CD4-positive, alpha-beta memory T cell (primary cell): ENCODE data around the gene WDR86. TPM values are rescaled to one million over a fixed set of nuclear protein-coding genes. Genes with fewer than 3 reads are reported as not detected.

Experiments
- CTCF ChIA-PET: fragments of 350-600 bp; sonication (Branson Sonifier 250); formaldehyde crosslinking; loops from one replicate; lab custom pipeline; 2021; ENCODE audit warnings: inconsistent platforms; ENCODE audit not compliant: partially characterized antibody; lab: Charles Lee
- POLR2A ChIA-PET: fragments of 350-600 bp; sonication (Branson Sonifier 250); formaldehyde crosslinking; loops from one replicate; lab custom pipeline; 2021; ENCODE audit not compliant: partially characterized antibody; lab: Charles Lee
- DNase-seq, 5 donors: peaks; one replicate each; pipeline versions ENCODE4 v3.0.0 to v3.0.0-alpha.2; 2020 to 2022; ENCODE audit warnings: mixed read lengths in 1 of 5
- H3K27ac ChIP-seq: one replicate; pipeline ENCODE4 v1.7.0; 2013; ENCODE audit warnings: low read depth, low read length
- H3K27me3 ChIP-seq: 2 replicates; pipeline ENCODE4 v1.7.0; 2013; ENCODE audit warnings: mild to moderate bottlenecking, low read length, moderate library complexity; ENCODE audit not compliant: insufficient read depth
- H3K36me3 ChIP-seq: 2 replicates; pipeline ENCODE4 v1.7.0; 2013; ENCODE audit warnings: mild to moderate bottlenecking, low read length, moderate library complexity; ENCODE audit not compliant: insufficient read depth
- H3K4me1 ChIP-seq: 2 replicates; pipeline ENCODE4 v1.7.0; 2013; ENCODE audit warnings: mild to moderate bottlenecking, low read length, moderate library complexity; ENCODE audit not compliant: insufficient read depth
- H3K4me3 ChIP-seq, 2 donors: one replicate each; pipeline ENCODE4 v1.7.0; 2013; ENCODE audit warnings: low read length in 2 of 2, mild to moderate bottlenecking in 1 of 2
- H3K9me3 ChIP-seq, 2 donors: one replicate each; pipeline ENCODE4 v1.7.0; 2013; ENCODE audit warnings: low read length in 2 of 2, control low read depth in 1 of 2; ENCODE audit not compliant: control insufficient read depth in 1 of 2
- H3K27ac Mint-ChIP-seq, 7 donors: one replicate each; pipeline ENCODE4 v1.8.0; 2020 to 2021; ENCODE audit warnings: mixed read lengths in 7 of 7, mild to moderate bottlenecking in 6 of 7, inconsistent platforms in 3 of 7, moderate library complexity in 3 of 7
- H3K27me3 Mint-ChIP-seq, 2 donors: one replicate each; pipeline ENCODE4 v1.8.0; 2020 to 2021; ENCODE audit warnings: mixed read lengths in 2 of 2
- H3K36me3 Mint-ChIP-seq, 2 donors: one replicate each; pipeline ENCODE4 v1.8.0; 2020 to 2021; ENCODE audit warnings: mixed read lengths in 2 of 2, inconsistent platforms in 1 of 2, mild to moderate bottlenecking in 1 of 2
- H3K4me1 Mint-ChIP-seq, 4 donors: one replicate each; pipeline ENCODE4 v1.8.0; 2020 to 2021; ENCODE audit warnings: mixed read lengths in 4 of 4, mild to moderate bottlenecking in 1 of 4
- H3K4me3 Mint-ChIP-seq, 8 donors: one replicate each; pipeline ENCODE4 v1.8.0; 2020 to 2021; ENCODE audit warnings: mixed read lengths in 8 of 8, mild to moderate bottlenecking in 7 of 8, moderate library complexity in 6 of 8, inconsistent platforms in 3 of 8
- H3K9me3 Mint-ChIP-seq, 8 donors: one replicate each; pipeline ENCODE4 v1.8.0; 2020 to 2021; ENCODE audit warnings: mixed read lengths in 8 of 8, mild to moderate bottlenecking in 5 of 8, inconsistent platforms in 3 of 8, moderate library complexity in 1 of 8
- intact Hi-C: fragments of 100-400 bp; cut with micrococcal nuclease; formaldehyde crosslinking; loops from one replicate; pipeline ENCODE4 v1.15.1; 2023
- polyA plus RNA-seq, 2 donors: library from polyadenylated mRNA; unstranded; fragments of 300-500 nt; fragmentation: Illumina TruSeq; gene quantifications; one replicate each; pipeline ENCODE4 v1.2.3, GENCODE V29; 2021
- total RNA-seq, 2 experiments: library from RNA; stranded (reverse); gene quantifications; one replicate each; pipeline ENCODE4 v1.2.3, GENCODE V29; 2021

The WDR86 gene
- total and polyA plus RNA-seq, 4 experiments from 2014 or later: 7.0 to 14.4 (median 9.0) TPM

GRCh38 chr7:151389096-151389767 is 20.6 kb downstream of the WDR86 start:
- ChIA-PET POLR2A (no interaction called here), CTCF (no interaction called here)
- no peak for DNase-seq
- H3K9me3 Mint-ChIP-seq: no peaks in the 10 kb centered on the region
- Histone ChIP-seq H3K9me3 (no peaks in the 10 kb centered on the region), H3K36me3 (no peaks in the 10 kb centered on the region), H3K4me3 (no peak overlapping the region), H3K4me1 (no peaks in the 10 kb centered on the region), H3K27ac (no peak overlapping the region), H3K27me3 (no peaks in the 10 kb centered on the region)
- intact Hi-C loops: no loop called here
- peaks cover 0 to 6% (median 1%) of the 10 kb centered on the region in 4 donors for H3K4me1 Mint-ChIP-seq
- no peaks in the 10 kb centered on the region for H3K27me3 Mint-ChIP-seq
- peaks cover 0 to 7% of the 10 kb centered on the region in 2 donors for H3K36me3 Mint-ChIP-seq
- H3K4me3 Mint-ChIP-seq: no peak overlapping the region
- peak overlapping the region in 2 of 7 donors; percentile 29 to 37 for H3K27ac Mint-ChIP-seq

DNA sequence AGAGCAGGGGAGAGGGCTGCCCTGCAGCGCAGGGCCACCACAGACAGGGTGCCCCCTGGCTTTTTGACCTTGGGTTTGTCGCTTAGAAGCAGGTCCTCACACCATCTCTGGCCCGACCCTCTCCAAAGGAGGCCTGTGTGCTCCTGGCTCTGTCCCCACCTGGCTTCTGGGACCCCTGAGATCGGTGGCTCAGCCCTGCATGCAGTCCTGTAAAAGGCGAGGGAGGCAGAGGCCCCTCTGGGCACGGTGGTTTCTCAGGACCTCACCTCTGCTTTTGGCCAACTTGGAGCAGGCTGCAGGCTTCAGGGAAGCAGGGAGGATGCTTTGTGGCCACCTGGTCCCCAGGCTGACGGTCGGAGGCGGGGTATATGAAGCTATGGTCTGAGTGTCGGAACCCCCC is 21.4 kb downstream of the WDR86 start:
- H3K27ac Mint-ChIP-seq: peak overlapping the region in 1 of 7 donors; percentile 63
- ChIA-PET POLR2A (no interaction called here), CTCF (no interaction called here)
- H3K4me1 Mint-ChIP-seq: peaks cover 0 to 4% (median 3%) of the 10 kb centered on the region in 4 donors
- no peak overlapping the region for H3K4me3 Mint-ChIP-seq
- Histone ChIP-seq H3K36me3 (no peaks in the 10 kb centered on the region), H3K27me3 (no peaks in the 10 kb centered on the region), H3K4me3 (no peak overlapping the region), H3K4me1 (no peaks in the 10 kb centered on the region), H3K27ac (no peak overlapping the region), H3K9me3 (no peaks in the 10 kb centered on the region)
- H3K27me3 Mint-ChIP-seq: peaks cover 0 to 2% of the 10 kb centered on the region in 2 donors
- no peaks in the 10 kb centered on the region for H3K9me3 Mint-ChIP-seq
- intact Hi-C loops: no loop called here
- H3K36me3 Mint-ChIP-seq: peaks cover 0 to 7% of the 10 kb centered on the region in 2 donors
- DNase-seq: no peak

GRCh38 chr7:151388007-151388297 is 21.9 kb downstream of the WDR86 start:
- peaks cover 0 to 7% of the 10 kb centered on the region in 2 donors for H3K36me3 Mint-ChIP-seq
- no peaks in the 10 kb centered on the region for H3K9me3 Mint-ChIP-seq
- no peak overlapping the region for H3K4me3 Mint-ChIP-seq
- DNase-seq: no peak
- H3K27ac Mint-ChIP-seq: peak overlapping the region in 2 of 7 donors; percentile 32 to 74
- Histone ChIP-seq H3K27ac (no peak overlapping the region), H3K4me3 (no peak overlapping the region), H3K4me1 (no peaks in the 10 kb centered on the region), H3K27me3 (no peaks in the 10 kb centered on the region), H3K36me3 (no peaks in the 10 kb centered on the region), H3K9me3 (no peaks in the 10 kb centered on the region)
- H3K4me1 Mint-ChIP-seq: peaks cover 0 to 4% (median 3%) of the 10 kb centered on the region in 4 donors
- ChIA-PET POLR2A (no interaction called here), CTCF (no interaction called here)
- intact Hi-C loops: no loop called here
- peaks cover 0 to 2% of the 10 kb centered on the region in 2 donors for H3K27me3 Mint-ChIP-seq

DNA sequence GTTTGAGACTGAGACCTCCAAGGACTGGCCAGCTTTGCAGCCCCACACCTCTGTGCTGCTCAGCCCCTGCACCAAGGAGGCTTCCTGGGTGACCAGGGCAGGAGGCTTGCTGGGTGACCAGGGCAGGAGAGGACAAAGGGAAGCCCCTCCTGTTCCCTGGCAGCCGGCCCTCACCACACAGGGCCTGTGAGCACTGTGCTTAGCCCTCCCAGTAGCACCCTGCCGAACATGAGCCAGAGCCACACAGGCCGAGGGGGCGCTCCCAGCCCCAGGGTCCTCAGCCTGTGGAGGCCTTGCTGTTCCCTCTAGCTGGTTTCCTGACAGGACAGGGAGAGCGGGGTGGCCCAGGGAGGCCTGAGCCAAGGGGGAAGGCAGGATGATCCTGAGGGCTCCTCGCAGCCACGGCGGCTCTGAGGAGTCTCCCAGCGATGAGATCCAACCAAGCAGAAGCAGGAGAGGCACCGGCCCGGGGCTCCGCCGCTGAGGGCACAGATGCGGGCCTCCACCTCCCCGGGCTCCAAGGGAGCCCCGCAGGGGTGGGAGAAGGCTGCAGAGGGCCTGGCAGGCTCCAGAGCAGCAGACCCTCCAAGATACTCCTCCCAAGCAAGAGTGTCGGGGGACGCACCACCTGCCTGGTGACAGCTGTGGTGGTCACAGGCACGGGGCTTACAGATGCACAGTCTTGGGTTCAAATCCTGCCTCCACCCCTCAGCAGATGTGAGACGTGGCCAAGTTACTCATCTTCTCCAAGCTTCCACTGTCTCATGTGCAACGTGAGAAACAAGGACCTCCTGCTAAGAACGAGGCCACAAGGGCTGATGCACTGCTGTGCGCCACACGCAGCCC is 22.5 kb downstream of the WDR86 start:
- peaks cover 3% of the 10 kb centered on the region for H3K27me3 ChIP-seq
- H3K9me3 Mint-ChIP-seq: no peaks in the 10 kb centered on the region
- intact Hi-C loops: no loop called here
- H3K27me3 Mint-ChIP-seq: peaks cover under 1 to 4% of the 10 kb centered on the region in 2 donors
- H3K4me3 ChIP-seq: no peak overlapping the region
- CTCF ChIA-PET: interaction anchor here (1.0 kb wide), 1 partner anchor 8 kb away, joined by 3 read pairs; no protein-coding TSS in a partner anchor
- H3K4me1 Mint-ChIP-seq: peaks cover 2 to 7% (median 5%) of the 10 kb centered on the region in 4 donors
- POLR2A ChIA-PET: no interaction called here
- no peak overlapping the region for H3K27ac ChIP-seq
- H3K4me3 Mint-ChIP-seq: no peak overlapping the region
- no peaks in the 10 kb centered on the region for H3K9me3 ChIP-seq
- H3K36me3 ChIP-seq: no peaks in the 10 kb centered on the region
- peak overlapping the region in 1 of 7 donors; percentile 83 for H3K27ac Mint-ChIP-seq
- H3K4me1 ChIP-seq: peaks cover 4% of the 10 kb centered on the region
- no peak for DNase-seq
- H3K36me3 Mint-ChIP-seq: peaks cover 0 to 7% of the 10 kb centered on the region in 2 donors

- H3K4me3 ChIP-seq: no peak overlapping the region
- CTCF ChIA-PET: interaction anchor here (1.0 to 3.8 kb wide), 2 partner anchors 9 to 62 kb away, joined by 3 to 17 read pairs; no protein-coding TSS in a partner anchor
- H3K9me3 ChIP-seq: no peaks in the 10 kb centered on the region
- intact Hi-C loops: no loop called here
- peaks cover 6% of the 10 kb centered on the region for H3K27me3 ChIP-seq
- DNase-seq: no peak
- H3K27ac Mint-ChIP-seq: peak overlapping the region in 4 of 7 donors; percentile 36 to 83 (median 60)
- H3K9me3 Mint-ChIP-seq: no peaks in the 10 kb centered on the region
- no peak overlapping the region for H3K27ac ChIP-seq
- POLR2A ChIA-PET: no interaction called here
- H3K36me3 ChIP-seq: no peaks in the 10 kb centered on the region
- H3K27me3 Mint-ChIP-seq: peaks cover 2 to 6% of the 10 kb centered on the region in 2 donors
- H3K4me1 Mint-ChIP-seq: peaks cover 6 to 11% (median 9%) of the 10 kb centered on the region in 4 donors
- peaks cover 0 to 7% of the 10 kb centered on the region in 2 donors for H3K36me3 Mint-ChIP-seq
- H3K4me1 ChIP-seq: peaks cover 11% of the 10 kb centered on the region
- no peak overlapping the region for H3K4me3 Mint-ChIP-seq
Observed at GRCh38 chr7:151386301-151387160, 23.3 kb downstream of the WDR86 start.

DNA sequence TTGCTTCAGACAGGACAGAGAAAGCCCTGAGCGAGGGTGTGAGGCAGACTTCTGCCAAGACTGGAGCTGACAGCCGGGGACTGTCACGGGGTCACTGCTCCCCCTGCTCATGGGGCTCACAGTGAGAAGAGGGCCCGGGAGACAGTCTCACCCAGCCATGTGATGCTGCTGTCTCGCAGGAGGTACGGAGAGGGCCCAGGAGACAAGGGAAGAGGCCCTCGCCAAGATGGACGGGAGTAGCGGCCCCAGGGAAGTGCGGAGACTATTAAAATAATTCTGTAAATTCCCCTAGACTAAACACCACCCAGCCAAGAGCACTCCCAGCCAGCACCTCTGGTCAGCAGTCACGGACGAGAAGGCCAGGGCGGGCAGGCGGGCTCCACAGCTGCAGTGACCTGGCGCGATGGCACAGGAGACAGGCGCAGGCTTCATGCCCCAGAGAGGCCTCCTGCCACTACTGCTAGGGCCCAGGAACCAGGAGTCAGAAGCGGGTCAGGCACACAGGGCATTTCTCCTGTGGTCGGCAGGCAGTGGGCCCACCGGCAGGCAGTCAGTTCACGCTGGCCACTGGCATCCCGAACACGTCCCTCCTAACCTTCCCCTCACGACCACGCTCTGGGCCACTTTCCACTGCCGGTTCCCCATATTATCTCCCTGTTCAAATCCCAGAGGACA is 24.1 kb downstream of the WDR86 start:
- Mint-ChIP-seq H3K36me3 (peaks cover 0 to 7% of the 10 kb centered on the region in 2 donors), H3K27me3 (peaks cover 2 to 6% of the 10 kb centered on the region in 2 donors)
- CTCF ChIA-PET: interaction anchor here (1.0 to 3.8 kb wide), 2 partner anchors 10 to 63 kb away, joined by 3 to 17 read pairs; no protein-coding TSS in a partner anchor

More for the DNA sequence above, 24.1 kb downstream of the WDR86 start:
- intact Hi-C loops: no loop called here
- Histone ChIP-seq H3K27ac (no peak overlapping the region), H3K9me3 (no peaks in the 10 kb centered on the region), H3K4me3 (no peak overlapping the region), H3K27me3 (peaks cover 6% of the 10 kb centered on the region), H3K36me3 (no peaks in the 10 kb centered on the region), H3K4me1 (peaks cover 16% of the 10 kb centered on the region)
- Mint-ChIP-seq H3K4me1 (peaks cover 8 to 14% (median 10%) of the 10 kb centered on the region in 4 donors), H3K27ac (no peak overlapping the region), H3K9me3 (no peaks in the 10 kb centered on the region), H3K4me3 (no peak overlapping the region)
- DNase-seq: no peak
- POLR2A ChIA-PET: no interaction called here
